GM03348 (cell line): ENCODE data around the gene PCDHGB2.
"Not testable (repeated sequence)": the region's sequence is repeated elsewhere in the genome, so short reads cannot be mapped to it uniquely, and the experiment has no call there.

Source experiments
- DNase-seq: peaks from one replicate; pipeline ENCODE4 v3.0.0; 2012; ENCODE audit warnings: low spot score

Gene PCDHGB2

GRCh38 chr5:141384471-141385267 is 24.9 kb downstream of the PCDHGB2 start:
- no peak for DNase-seq

DNA sequence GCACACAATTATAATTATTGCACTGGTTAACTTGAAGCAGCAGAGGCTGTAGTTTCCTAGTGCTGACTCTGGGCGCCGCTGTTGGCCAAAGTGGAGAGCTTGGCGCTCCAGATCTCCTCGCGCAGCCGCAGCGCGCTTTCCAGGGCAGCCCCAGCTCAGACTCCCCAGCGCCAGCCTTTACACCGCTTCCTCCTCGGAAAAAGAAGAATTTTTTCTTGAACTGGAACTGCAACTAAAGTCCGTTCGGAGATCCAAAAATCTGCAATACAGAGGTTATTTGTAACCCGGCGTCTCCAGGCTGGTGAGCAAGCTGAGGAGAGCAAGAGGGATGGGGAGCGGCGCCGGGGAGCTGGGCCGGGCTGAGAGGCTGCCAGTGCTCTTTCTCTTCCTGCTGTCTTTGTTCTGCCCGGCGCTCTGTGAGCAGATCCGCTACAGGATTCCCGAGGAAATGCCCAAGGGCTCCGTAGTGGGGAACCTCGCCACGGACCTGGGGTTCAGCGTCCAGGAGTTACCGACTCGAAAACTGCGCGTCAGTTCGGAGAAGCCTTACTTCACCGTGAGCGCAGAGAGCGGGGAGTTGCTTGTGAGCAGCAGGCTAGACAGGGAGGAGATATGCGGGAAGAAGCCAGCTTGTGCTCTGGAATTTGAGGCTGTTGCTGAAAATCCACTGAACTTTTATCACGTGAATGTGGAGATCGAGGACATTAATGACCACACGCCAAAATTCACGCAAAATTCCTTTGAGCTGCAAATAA is 27.9 kb downstream of the PCDHGB2 start, which contains the start of gene PCDHGB4:
PCDHGB4 (plus strand) TSS at position 142 of the 755 bp plus-strand sequence; CDS start at position 329, 187 bp downstream.
- DNase-seq, result peak; percentile 57

- DNase-seq, result no peak
Measured at GRCh38 chr5:141388661-141389060, 28.9 kb downstream of the PCDHGB2 start.

- DNase-seq, result no peak
Measured at GRCh38 chr5:141389153-141390042, 29.6 kb downstream of the PCDHGB2 start.

GRCh38 chr5:141392429-141393198 is 32.8 kb downstream of the PCDHGB2 start, which contains the start of gene PCDHGA8:
PCDHGA8 (plus strand) TSS chr5:141392633; CDS start chr5:141392814, 181 bp downstream.
- DNase-seq, result peak; percentile 15

DNA sequence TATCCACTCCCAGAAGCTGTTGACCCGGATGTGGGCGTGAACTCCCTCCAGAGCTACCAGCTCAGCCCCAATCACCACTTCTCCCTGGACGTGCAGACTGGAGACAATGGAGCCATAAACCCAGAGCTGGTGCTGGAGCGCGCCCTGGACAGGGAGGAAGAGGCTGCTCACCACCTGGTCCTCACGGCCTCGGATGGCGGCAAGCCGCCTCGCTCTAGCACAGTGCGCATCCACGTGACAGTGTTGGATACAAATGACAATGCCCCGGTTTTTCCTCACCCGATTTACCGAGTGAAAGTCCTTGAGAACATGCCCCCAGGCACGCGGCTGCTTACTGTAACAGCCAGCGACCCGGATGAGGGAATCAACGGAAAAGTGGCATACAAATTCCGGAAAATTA is 33.5 kb downstream of the PCDHGB2 start:
- no peak for DNase-seq

- DNase-seq, result not testable (repeated sequence)
Measured at GRCh38 chr5:141394401-141395187, 34.8 kb downstream of the PCDHGB2 start.

DNA sequence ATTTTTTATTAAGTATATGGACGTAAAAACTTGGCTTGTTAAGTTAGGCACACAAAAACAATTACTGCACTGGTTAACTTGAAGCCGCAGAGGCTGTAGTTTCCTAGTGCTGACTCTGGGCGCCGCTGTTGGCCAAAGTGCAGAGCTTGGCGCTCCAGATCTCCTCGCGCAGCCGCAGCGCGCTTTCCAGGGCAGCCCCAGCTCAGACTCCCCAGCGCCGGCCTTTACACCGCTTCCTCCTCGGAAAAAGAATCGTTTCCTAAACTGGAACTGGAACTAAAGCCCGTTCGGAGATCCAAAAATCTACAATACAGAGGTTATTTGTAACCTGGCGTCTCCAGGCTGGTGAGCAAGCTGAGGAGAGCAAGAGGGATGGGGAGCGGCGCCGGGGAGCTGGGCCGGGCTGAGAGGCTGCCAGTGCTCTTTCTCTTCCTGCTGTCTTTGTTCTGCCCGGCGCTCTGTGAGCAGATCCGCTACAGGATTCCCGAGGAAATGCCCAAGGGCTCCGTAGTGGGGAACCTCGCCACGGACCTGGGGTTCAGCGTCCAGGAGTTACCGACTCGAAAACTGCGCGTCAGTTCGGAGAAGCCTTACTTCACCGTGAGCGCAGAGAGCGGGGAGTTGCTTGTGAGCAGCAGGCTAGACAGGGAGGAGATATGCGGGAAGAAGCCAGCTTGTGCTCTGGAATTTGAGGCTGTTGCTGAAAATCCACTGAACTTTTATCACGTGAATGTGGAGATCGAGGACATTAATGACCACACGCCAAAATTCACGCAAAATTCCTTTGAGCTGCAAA is 38.2 kb downstream of the PCDHGB2 start, which contains the start of gene PCDHGB5:
PCDHGB5 (plus strand) TSS at position 192 of the 796 bp plus-strand sequence; CDS start at position 373, 181 bp downstream.
- DNase-seq, result peak; percentile 39

GRCh38 chr5:141398608-141399007 is 38.8 kb downstream of the PCDHGB2 start:
- DNase-seq, result no peak

- no peak for DNase-seq
Measured at GRCh38 chr5:141399555-141400258, 39.9 kb downstream of the PCDHGB2 start.

DNA sequence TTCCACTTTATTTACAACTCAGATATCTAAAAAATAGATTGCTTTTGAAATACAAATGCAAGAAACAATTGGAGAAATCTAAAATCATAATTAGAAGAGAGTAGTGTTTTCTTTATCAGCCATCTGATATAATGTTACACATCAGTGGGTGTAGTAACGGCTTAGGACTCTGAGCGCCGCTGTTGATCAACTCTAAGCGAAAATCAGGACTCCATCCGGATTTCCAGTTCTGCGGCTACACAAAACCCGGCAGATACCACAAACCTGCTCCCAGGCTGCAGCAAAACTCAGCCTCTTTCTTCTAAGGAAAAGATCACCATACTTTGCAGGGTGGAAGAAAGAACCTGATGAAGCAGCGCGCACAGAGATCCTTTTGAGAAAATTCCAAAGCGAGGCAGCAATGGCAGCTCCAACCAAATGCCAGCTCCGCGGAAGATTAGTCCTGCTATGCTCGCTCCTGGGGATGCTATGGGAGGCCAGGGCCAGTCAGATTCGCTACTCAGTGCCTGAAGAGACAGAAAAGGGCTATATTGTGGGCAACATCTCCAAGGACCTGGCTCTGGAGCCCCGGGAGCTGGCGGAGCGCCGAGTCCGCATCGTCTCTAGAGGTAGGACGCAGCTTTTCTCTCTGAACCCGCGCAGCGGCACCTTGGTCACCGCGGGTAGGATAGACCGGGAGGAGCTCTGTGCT is 42.9 kb downstream of the PCDHGB2 start, which contains the start of gene PCDHGA9:
PCDHGA9 (plus strand) TSS at position 226 of the 691 bp plus-strand sequence; CDS start at position 401, 175 bp downstream.
- DNase-seq, result peak; percentile 51

GRCh38 chr5:141403387-141403786 is 43.6 kb downstream of the PCDHGB2 start:
- no peak for DNase-seq

- DNase-seq, result not testable (repeated sequence)
Measured at GRCh38 chr5:141407790-141408505, 48.2 kb downstream of the PCDHGB2 start, which contains the start of gene PCDHGB6. PCDHGB6 (plus strand) TSS chr5:141408021; CDS start chr5:141408203, 182 bp downstream.

DNA sequence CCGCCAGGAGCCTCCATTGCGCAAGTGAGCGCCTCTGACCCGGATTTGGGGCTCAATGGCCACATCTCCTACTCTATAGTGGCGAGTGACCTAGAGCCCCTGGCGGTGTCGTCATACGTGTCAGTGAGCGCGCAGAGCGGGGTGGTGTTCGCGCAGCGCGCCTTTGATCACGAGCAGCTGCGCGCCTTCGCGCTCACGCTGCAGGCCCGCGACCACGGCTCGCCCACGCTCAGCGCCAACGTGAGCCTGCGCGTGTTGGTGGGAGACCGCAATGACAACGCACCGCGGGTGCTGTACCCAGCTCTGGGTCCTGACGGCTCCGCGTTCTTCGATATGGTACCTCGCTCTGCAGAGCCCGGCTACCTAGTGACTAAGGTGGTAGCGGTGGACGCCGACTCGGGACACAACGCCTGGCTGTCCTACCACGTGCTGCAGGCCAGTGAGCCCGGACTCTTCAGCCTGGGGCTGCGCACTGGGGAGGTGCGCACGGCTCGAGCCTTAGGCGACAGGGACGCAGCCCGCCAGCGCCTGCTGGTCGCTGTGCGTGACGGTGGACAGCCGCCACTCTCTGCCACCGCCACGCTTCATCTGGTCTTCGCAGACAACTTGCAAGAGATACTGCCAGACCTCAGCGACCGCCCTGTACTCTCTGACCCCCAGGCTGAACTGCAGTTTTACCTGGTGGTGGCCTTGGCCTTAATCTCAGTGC is 50.0 kb downstream of the PCDHGB2 start:
- DNase-seq, result no peak

- DNase-seq, result no peak
Measured at GRCh38 chr5:141411575-141411974, 51.8 kb downstream of the PCDHGB2 start.
